ENCODE results near the gene VPS13A. TPM values are rescaled to one million over a fixed set of nuclear protein-coding genes. Genes with fewer than 3 reads are reported as not detected.

The VPS13A gene
- total and polyA plus RNA-seq, 2 of the 13 experiments (the other 11 are each of a cell fraction or from before 2014, with no cell fraction given) = 20.4 to 20.7 TPM

DNA sequence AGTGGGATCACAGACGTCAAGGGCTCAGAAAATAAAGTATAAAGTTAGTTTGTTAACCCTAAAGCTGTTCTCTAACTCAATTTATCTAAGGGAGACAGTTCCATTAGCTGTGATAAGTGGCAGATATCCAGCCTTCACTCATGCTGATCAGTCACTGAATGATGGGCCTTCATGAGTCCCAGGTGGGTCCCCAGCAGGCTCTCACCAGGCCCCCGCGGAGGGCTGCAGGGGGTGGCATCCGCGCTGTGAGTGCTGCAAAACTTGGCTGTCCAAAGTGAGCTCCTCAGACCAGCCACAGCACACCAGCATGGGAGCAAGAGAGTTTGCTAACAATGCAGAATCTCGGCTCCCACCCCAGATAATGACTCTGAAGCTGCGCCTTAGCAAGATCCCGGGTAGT, 283.6 kb downstream of the VPS13A start:
- ATAC-seq (no peak), FAIRE-seq (no peak), DNase-seq (ENCODE audit: low spot score) (no peak)
- Histone ChIP-seq H3K4me2 (ENCODE audit: low read depth, low read length) (no peak overlapping the region), H3K9me3 (ENCODE audit: low read length) (no peaks in the 10 kb centered on the region), H2AFZ (ENCODE audit: low read length) (no peak overlapping the region), H3K27ac (ENCODE audit: extremely low read length, insufficient read depth, low read length) (no peak overlapping the region), H3K4me3 (replicated peaks in 1 of 3; ENCODE audit: insufficient read depth in 1 of 3, low read depth in 2 of 3, low read length in 3 of 3) (no peak overlapping the region), H3K79me2 (ENCODE audit: insufficient read depth, low read length) (no peaks in the 10 kb centered on the region), H3K4me1 (ENCODE audit: insufficient read depth, low read length) (no peaks in the 10 kb centered on the region), H3K27me3 (ENCODE audit: control insufficient read depth in 1 of 2, insufficient read depth in 2 of 2, low read length in 2 of 2) (peaks cover 0 to 16% of the 10 kb centered on the region in 2 experiments; a peak in 2 of 5 replicates), H4K20me1 (ENCODE audit: insufficient read depth, low read length) (no peaks in the 10 kb centered on the region), H3K9ac (ENCODE audit: insufficient read depth, low read depth, low read length) (no peak overlapping the region), H3K36me3 (replicated peaks in 1 of 2; ENCODE audit: control insufficient read depth in 1 of 2, insufficient read depth in 2 of 2, low read length in 2 of 2) (no peaks in the 10 kb centered on the region)
- intact Hi-C loops (cut with micrococcal nuclease; ENCODE audit: unreplicated experiment) (no loop called here), in situ Hi-C loops (cut with HindIII; ENCODE audit: extremely low pct_ligation_motif_present, low pct_unique_long_range_greater_than_20kb) (loop anchor here (25.0 kb wide), 1 partner anchor 651 kb away; no protein-coding TSS in a partner anchor)
- POLR2A ChIA-PET = no interaction called here
- 44% methylated on average over 6 of the region's 8 CpGs for WGBS (ENCODE audit: low lambda C conversion rate)
- CTCF ChIA-PET (ENCODE audit: low intra/inter-chr PET ratio, low total read pairs) = no interaction called here
- TF ChIP-seq MXD4 (CRISPR knock-in tag; IDR thresholded peaks at IDR 0.05) (no peak), YY1 (IDR thresholded peaks at IDR 0.05; ENCODE audit: insufficient read depth, insufficient replicate concordance, low read depth, low read length) (no peak), JUND (CRISPR knock-in tag; IDR thresholded peaks at IDR 0.05) (no peak), KLF9 (CRISPR knock-in tag; IDR thresholded peaks at IDR 0.05; ENCODE audit: low read depth) (no peak)
- TF ChIP-seq, protein P1, sequence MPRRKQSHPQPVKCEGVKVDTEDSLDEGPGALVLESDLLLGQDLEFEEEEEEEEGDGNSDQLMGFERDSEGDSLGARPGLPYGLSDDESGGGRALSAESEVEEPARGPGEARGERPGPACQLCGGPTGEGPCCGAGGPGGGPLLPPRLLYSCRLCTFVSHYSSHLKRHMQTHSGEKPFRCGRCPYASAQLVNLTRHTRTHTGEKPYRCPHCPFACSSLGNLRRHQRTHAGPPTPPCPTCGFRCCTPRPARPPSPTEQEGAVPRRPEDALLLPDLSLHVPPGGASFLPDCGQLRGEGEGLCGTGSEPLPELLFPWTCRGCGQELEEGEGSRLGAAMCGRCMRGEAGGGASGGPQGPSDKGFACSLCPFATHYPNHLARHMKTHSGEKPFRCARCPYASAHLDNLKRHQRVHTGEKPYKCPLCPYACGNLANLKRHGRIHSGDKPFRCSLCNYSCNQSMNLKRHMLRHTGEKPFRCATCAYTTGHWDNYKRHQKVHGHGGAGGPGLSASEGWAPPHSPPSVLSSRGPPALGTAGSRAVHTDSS (CRISPR knock-in tag; conservative IDR thresholded peaks at IDR 0.05) = no peak
- TF ChIP-seq, protein P2, sequence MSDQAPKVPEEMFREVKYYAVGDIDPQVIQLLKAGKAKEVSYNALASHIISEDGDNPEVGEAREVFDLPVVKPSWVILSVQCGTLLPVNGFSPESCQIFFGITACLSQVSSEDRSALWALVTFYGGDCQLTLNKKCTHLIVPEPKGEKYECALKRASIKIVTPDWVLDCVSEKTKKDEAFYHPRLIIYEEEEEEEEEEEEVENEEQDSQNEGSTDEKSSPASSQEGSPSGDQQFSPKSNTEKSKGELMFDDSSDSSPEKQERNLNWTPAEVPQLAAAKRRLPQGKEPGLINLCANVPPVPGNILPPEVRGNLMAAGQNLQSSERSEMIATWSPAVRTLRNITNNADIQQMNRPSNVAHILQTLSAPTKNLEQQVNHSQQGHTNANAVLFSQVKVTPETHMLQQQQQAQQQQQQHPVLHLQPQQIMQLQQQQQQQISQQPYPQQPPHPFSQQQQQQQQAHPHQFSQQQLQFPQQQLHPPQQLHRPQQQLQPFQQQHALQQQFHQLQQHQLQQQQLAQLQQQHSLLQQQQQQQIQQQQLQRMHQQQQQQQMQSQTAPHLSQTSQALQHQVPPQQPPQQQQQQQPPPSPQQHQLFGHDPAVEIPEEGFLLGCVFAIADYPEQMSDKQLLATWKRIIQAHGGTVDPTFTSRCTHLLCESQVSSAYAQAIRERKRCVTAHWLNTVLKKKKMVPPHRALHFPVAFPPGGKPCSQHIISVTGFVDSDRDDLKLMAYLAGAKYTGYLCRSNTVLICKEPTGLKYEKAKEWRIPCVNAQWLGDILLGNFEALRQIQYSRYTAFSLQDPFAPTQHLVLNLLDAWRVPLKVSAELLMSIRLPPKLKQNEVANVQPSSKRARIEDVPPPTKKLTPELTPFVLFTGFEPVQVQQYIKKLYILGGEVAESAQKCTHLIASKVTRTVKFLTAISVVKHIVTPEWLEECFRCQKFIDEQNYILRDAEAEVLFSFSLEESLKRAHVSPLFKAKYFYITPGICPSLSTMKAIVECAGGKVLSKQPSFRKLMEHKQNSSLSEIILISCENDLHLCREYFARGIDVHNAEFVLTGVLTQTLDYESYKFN (CRISPR knock-in tag; conservative IDR thresholded peaks at IDR 0.05) = no peak
- TF ChIP-seq, protein P3, sequence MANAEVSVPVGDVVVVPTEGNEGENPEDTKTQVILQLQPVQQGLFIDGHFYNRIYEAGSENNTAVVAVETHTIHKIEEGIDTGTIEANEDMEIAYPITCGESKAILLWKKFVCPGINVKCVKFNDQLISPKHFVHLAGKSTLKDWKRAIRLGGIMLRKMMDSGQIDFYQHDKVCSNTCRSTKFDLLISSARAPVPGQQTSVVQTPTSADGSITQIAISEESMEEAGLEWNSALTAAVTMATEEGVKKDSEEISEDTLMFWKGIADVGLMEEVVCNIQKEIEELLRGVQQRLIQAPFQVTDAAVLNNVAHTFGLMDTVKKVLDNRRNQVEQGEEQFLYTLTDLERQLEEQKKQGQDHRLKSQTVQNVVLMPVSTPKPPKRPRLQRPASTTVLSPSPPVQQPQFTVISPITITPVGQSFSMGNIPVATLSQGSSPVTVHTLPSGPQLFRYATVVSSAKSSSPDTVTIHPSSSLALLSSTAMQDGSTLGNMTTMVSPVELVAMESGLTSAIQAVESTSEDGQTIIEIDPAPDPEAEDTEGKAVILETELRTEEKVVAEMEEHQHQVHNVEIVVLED (CRISPR knock-in tag; IDR thresholded peaks at IDR 0.05; ENCODE audit: borderline replicate concordance) = no peak
- TF ChIP-seq, protein P4, sequence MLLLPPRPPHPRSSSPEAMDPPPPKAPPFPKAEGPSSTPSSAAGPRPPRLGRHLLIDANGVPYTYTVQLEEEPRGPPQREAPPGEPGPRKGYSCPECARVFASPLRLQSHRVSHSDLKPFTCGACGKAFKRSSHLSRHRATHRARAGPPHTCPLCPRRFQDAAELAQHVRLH (CRISPR knock-in tag; IDR thresholded peaks at IDR 0.05; ENCODE audit: borderline replicate concordance, low read depth) = no peak
- BruUV-seq (replicated peaks) = no TSS peak

All from HepG2 (cell line).